ENCODE measurements around the gene FKBP2.
"Not testable (repeated sequence)": the region's sequence is repeated elsewhere in the genome, so short reads cannot be mapped to it uniquely, and the experiment has no call there.

Gene FKBP2

GRCh38 chr11:64234647-64235379 lies 6.1 kb upstream of the FKBP2 start:
- DNase-seq = no peak

GRCh38 chr11:64235437-64236161 lies 5.3 kb upstream of the FKBP2 start:
- no peak for DNase-seq

GRCh38 chr11:64237484-64237951 lies 3.4 kb upstream of the FKBP2 start:
- DNase-seq = no peak

- DNase-seq = no peak
These were observed 2.8 kb upstream of the FKBP2 start for GRCh38 chr11:64238076-64238475.

GRCh38 chr11:64238999-64239398 lies 1.9 kb upstream of the FKBP2 start:
- DNase-seq = no peak

GRCh38 chr11:64239662-64240434 lies 1.0 kb upstream of the FKBP2 start:
- DNase-seq = no peak

- DNase-seq = peak; percentile 100
These were observed 271 bp downstream of the FKBP2 start for GRCh38 chr11:64241241-64241490.

GRCh38 chr11:64241491-64242374 lies 838 bp downstream of the FKBP2 start:
- no peak for DNase-seq

- DNase-seq = no peak
These were observed 2.5 kb downstream of the FKBP2 start for GRCh38 chr11:64243236-64243854.

- no peak for DNase-seq
These were observed 3.2 kb downstream of the FKBP2 start for GRCh38 chr11:64244107-64244506.

GRCh38 chr11:64244966-64245365 lies 4.1 kb downstream of the FKBP2 start:
- DNase-seq = no peak

- DNase-seq = no peak
These were observed 4.5 kb downstream of the FKBP2 start for GRCh38 chr11:64245401-64245796.

GRCh38 chr11:64245797-64246620 lies 5.1 kb downstream of the FKBP2 start:
- peak; percentile 83 for DNase-seq

GRCh38 chr11:64246621-64246870 lies 5.7 kb downstream of the FKBP2 start:
- DNase-seq = not testable (repeated sequence)

- peak; percentile 80 for DNase-seq
These were observed 6.2 kb downstream of the FKBP2 start, which contains the start of gene PPP1R14B for GRCh38 chr11:64246871-64247728. PPP1R14B (minus strand) TSS chr11:64246943; CDS start chr11:64246673, 270 bp downstream.

- no peak for DNase-seq
These were observed 7.0 kb downstream of the FKBP2 start for GRCh38 chr11:64247729-64248531.

GRCh38 chr11:64248578-64248977 lies 7.7 kb downstream of the FKBP2 start:
- no peak for DNase-seq

- DNase-seq = no peak
These were observed 8.1 kb downstream of the FKBP2 start for GRCh38 chr11:64249038-64249437.

GRCh38 chr11:64249563-64250414 lies 8.9 kb downstream of the FKBP2 start:
- no peak for DNase-seq
